ENCODE measurements around the gene ZC3H6. TPM values are rescaled to one million over a fixed set of nuclear protein-coding genes. Genes with fewer than 3 reads are reported as not detected.

The ZC3H6 gene, protein sequence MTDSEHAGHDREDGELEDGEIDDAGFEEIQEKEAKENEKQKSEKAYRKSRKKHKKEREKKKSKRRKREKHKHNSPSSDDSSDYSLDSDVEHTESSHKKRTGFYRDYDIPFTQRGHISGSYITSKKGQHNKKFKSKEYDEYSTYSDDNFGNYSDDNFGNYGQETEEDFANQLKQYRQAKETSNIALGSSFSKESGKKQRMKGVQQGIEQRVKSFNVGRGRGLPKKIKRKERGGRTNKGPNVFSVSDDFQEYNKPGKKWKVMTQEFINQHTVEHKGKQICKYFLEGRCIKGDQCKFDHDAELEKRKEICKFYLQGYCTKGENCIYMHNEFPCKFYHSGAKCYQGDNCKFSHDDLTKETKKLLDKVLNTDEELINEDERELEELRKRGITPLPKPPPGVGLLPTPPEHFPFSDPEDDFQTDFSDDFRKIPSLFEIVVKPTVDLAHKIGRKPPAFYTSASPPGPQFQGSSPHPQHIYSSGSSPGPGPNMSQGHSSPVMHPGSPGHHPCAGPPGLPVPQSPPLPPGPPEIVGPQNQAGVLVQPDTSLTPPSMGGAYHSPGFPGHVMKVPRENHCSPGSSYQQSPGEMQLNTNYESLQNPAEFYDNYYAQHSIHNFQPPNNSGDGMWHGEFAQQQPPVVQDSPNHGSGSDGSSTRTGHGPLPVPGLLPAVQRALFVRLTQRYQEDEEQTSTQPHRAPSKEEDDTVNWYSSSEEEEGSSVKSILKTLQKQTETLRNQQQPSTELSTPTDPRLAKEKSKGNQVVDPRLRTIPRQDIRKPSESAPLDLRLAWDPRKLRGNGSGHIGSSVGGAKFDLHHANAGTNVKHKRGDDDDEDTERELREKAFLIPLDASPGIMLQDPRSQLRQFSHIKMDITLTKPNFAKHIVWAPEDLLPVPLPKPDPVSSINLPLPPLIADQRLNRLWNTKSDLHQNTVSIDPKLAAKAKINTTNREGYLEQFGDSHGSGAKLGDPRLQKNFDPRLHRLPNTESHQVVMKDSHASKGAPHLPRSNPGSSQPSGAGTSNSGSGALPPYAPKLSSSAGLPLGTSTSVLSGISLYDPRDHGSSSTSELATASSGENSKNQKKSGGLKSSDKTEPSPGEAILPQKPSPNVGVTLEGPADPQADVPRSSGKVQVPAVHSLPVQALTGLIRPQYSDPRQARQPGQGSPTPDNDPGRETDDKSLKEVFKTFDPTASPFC
- total RNA-seq = 1.9 and 9.8 TPM in 2 replicates

DNA sequence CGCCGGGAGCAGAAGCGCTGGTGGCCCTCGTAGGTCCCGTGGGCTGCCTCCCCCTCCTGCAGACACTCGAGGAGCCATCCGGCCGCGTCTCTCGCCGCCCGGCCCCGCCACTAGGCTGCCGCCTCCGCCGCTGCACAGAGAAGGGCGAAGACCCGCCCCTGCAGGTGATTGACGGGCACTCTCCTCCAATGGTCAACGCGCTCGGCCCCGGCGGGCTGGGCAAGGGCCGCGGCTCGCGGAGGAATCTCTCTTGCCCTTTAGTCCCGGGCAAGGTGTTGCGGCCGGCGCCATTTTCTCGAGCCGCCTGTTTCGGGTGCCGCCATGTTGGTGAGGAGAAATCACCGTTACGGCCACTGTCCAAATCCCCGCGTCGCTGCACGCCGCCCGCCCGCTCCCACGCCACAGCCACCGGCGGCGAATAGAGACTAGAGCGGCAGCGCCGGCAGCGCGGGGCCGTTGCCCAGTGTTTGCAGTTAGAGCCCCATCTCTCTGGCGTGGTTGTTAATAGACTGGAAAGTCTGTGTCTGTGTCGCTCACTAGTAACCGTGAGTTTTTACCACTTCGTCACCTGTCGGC is at the start of gene ZC3H6:
TSS of gene ZC3H6 (plus strand) at position 287 of the 576 bp plus-strand sequence. CDS start 398 bp downstream, outside the sequence.

DNA sequence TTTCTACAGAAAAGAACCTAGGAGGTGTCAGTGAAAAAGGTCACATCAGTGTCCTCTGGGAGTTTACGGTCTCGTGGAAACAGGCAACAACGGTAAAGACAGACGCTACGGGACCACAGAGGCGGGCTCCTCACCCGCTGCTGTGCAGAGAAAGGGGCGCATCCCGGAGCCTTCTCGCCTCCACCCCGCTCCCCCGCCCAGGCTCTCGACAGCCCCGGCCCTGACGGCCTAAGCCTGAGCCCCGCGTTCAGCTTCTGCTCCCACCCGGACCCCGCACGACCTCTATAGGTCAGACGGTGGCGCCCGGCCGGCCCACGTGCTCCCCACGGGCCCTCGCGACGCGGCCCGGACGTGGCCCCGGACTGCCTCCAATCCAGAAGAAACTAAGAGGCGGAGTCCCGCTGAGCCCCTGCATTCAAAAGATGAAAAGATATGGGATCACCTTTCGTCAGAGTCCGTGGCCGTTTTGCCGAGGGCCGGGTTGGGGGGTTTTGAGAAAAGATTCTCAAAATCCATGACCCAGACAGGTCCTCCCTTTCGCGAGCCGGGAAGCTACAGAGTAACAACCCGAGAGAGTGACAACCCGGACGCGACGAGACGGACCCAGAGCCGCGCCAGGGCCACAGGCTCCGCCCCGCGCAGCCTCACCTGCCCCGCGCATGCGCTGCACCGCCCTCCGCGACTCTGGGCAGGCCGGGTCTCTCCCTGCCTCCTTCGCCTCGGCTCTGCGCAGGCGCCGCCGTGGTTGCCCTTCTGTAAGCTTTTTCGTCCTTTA is 20.7 kb upstream of the ZC3H6 start, which contains the start of gene ZC3H8:
TSS of gene ZC3H8 (minus strand) at position 577 of the 775 bp plus-strand sequence. CDS start at position 516, 61 bp downstream.

Other genes with a start within 250 kb of the ZC3H6 start
- gene TMEM87B, start 220.3 kb upstream of the ZC3H6 start, total RNA-seq = 32.0 and 36.4 TPM in 2 replicates
- gene FBLN7, start 137.2 kb upstream of the ZC3H6 start, total RNA-seq = 0.96 TPM in 1 of 2 replicates, not detected in the other
- 3.4 and 7.2 TPM in 2 replicates for gene ZC3H8, start 20.6 kb upstream of the ZC3H6 start, total RNA-seq
- gene RGPD8, start 158.0 kb downstream of the ZC3H6 start, total RNA-seq = 5.5 and 8.0 TPM in 2 replicates
- 23.0 and 25.3 TPM in 2 replicates for gene TTL, start 206.6 kb downstream of the ZC3H6 start, total RNA-seq